Measurements from ENCODE around the gene TUBB1. TPM values are rescaled to one million over a fixed set of nuclear protein-coding genes. Genes with fewer than 3 reads are reported as not detected.

TUBB1 gene
- not detected for total RNA-seq

- peaks cover 6% of the 10 kb centered on the region for H3K36me3 Mint-ChIP-seq
- DNase-seq (ENCODE audit: low spot score) (no peak), ATAC-seq (no peak)
- no peak within 1 kb of the TSS for H3K4me3 Mint-ChIP-seq
- H3K4me1 Mint-ChIP-seq (ENCODE audit: low read depth in 2 of 2), result peaks cover 30 to 32% of the 10 kb centered on the region in 2 donors
- no peak within 1 kb of the TSS for H3K27ac Mint-ChIP-seq
- H3K9me3 Mint-ChIP-seq, result no peaks in the 10 kb centered on the region
- no peaks in the 10 kb centered on the region for H3K27me3 Mint-ChIP-seq
Observed at GRCh38 chr20:59019217-59019616, at the start of gene TUBB1. Gene TUBB1 (plus strand): TSS chr20:59019429. CDS start chr20:59019523, 94 bp downstream.

GRCh38 chr20:58969439-58969838 is 49.8 kb upstream of the TUBB1 start:
- no peak for DNase-seq (ENCODE audit: low spot score)
- Mint-ChIP-seq H3K9me3 (no peaks in the 10 kb centered on the region), H3K4me1 (ENCODE audit: low read depth in 2 of 2) (no peaks in the 10 kb centered on the region), H3K27me3 (peaks cover 13 to 18% of the 10 kb centered on the region in 2 donors), H3K36me3 (no peaks in the 10 kb centered on the region), H3K27ac (no peak overlapping the region), H3K4me3 (no peak overlapping the region)
- ATAC-seq, result no peak

GRCh38 chr20:58970146-58970545 is 49.1 kb upstream of the TUBB1 start:
- H3K4me3 Mint-ChIP-seq, result no peak overlapping the region
- no peak for DNase-seq (ENCODE audit: low spot score)

GRCh38 chr20:58971429-58971828 is 47.8 kb upstream of the TUBB1 start:
- ATAC-seq (no peak), DNase-seq (ENCODE audit: low spot score) (no peak)
- no peaks in the 10 kb centered on the region for H3K4me1 Mint-ChIP-seq (ENCODE audit: low read depth in 2 of 2)
- H3K4me3 Mint-ChIP-seq, result no peak overlapping the region
- H3K27me3 Mint-ChIP-seq, result peaks cover 11 to 13% of the 10 kb centered on the region in 2 donors
- H3K27ac Mint-ChIP-seq, result no peak overlapping the region
- no peaks in the 10 kb centered on the region for H3K9me3 Mint-ChIP-seq
- H3K36me3 Mint-ChIP-seq, result peaks cover 5% of the 10 kb centered on the region

More at GRCh38 chr20:58970146-58970545, 49.1 kb upstream of the TUBB1 start:
- Mint-ChIP-seq H3K36me3 (peaks cover 1% of the 10 kb centered on the region), H3K27ac (no peak overlapping the region), H3K9me3 (no peaks in the 10 kb centered on the region), H3K27me3 (peaks cover 11 to 13% of the 10 kb centered on the region in 2 donors), H3K4me1 (ENCODE audit: low read depth in 2 of 2) (no peaks in the 10 kb centered on the region)
- ATAC-seq, result no peak

- Mint-ChIP-seq H3K4me1 (ENCODE audit: low read depth in 2 of 2) (no peaks in the 10 kb centered on the region), H3K27me3 (peaks cover 11% of the 10 kb centered on the region in 2 donors), H3K36me3 (peaks cover 11% of the 10 kb centered on the region), H3K9me3 (peaks cover 3% of the 10 kb centered on the region), H3K27ac (no peak overlapping the region), H3K4me3 (no peak overlapping the region)
- ATAC-seq (no peak), DNase-seq (ENCODE audit: low spot score) (no peak)
Observed at GRCh38 chr20:58973179-58973578, 46.0 kb upstream of the TUBB1 start.

- H3K27ac Mint-ChIP-seq, result no peak overlapping the region
- ATAC-seq (no peak), DNase-seq (ENCODE audit: low spot score) (no peak)
- H3K4me1 Mint-ChIP-seq (ENCODE audit: low read depth in 2 of 2), result no peaks in the 10 kb centered on the region
- H3K36me3 Mint-ChIP-seq, result peaks cover 11% of the 10 kb centered on the region
- peaks cover 6 to 11% of the 10 kb centered on the region in 2 donors for H3K27me3 Mint-ChIP-seq
- H3K9me3 Mint-ChIP-seq, result peaks cover 3% of the 10 kb centered on the region
- H3K4me3 Mint-ChIP-seq, result no peak overlapping the region
Observed at GRCh38 chr20:58973866-58974265, 45.4 kb upstream of the TUBB1 start.

GRCh38 chr20:58975353-58975752 is 43.9 kb upstream of the TUBB1 start:
- peaks cover 3% of the 10 kb centered on the region for H3K9me3 Mint-ChIP-seq
- no peak for ATAC-seq
- no peaks in the 10 kb centered on the region for H3K4me1 Mint-ChIP-seq (ENCODE audit: low read depth in 2 of 2)
- no peak overlapping the region for H3K4me3 Mint-ChIP-seq
- H3K27me3 Mint-ChIP-seq, result peaks cover 0 to 2% of the 10 kb centered on the region in 2 donors
- no peak for DNase-seq (ENCODE audit: low spot score)
- peaks cover 11% of the 10 kb centered on the region for H3K36me3 Mint-ChIP-seq
- no peak overlapping the region for H3K27ac Mint-ChIP-seq

GRCh38 chr20:58976061-58976730 is 43.0 kb upstream of the TUBB1 start:
- no peak for DNase-seq (ENCODE audit: low spot score)
- no peak for ATAC-seq
- H3K27ac Mint-ChIP-seq, result no peak overlapping the region
- no peaks in the 10 kb centered on the region for H3K27me3 Mint-ChIP-seq
- H3K36me3 Mint-ChIP-seq, result peaks cover 11% of the 10 kb centered on the region
- no peaks in the 10 kb centered on the region for H3K4me1 Mint-ChIP-seq (ENCODE audit: low read depth in 2 of 2)
- no peak overlapping the region for H3K4me3 Mint-ChIP-seq
- H3K9me3 Mint-ChIP-seq, result peaks cover 3% of the 10 kb centered on the region

GRCh38 chr20:58978351-58979190 is 40.7 kb upstream of the TUBB1 start:
- no peak overlapping the region for H3K27ac Mint-ChIP-seq
- ATAC-seq, result no peak

GRCh38 chr20:58980711-58981627 is 38.3 kb upstream of the TUBB1 start, which contains the start of gene NELFCD:
Gene NELFCD (plus strand): TSS chr20:58981256. CDS start chr20:58981310, 54 bp downstream.
- ATAC-seq, result peak; percentile 90 to 95
- Mint-ChIP-seq H3K27me3 (no peaks in the 10 kb centered on the region), H3K9me3 (peaks cover 3% of the 10 kb centered on the region), H3K36me3 (peaks cover 6% of the 10 kb centered on the region), H3K27ac (peak within 1 kb of the TSS; percentile 65 to 83), H3K4me1 (ENCODE audit: low read depth in 2 of 2) (peaks cover 21 to 33% of the 10 kb centered on the region in 2 donors), H3K4me3 (peak within 1 kb of the TSS; percentile 88)
- DNase-seq (ENCODE audit: low spot score), result peak; percentile 92

More at GRCh38 chr20:58978351-58979190, 40.7 kb upstream of the TUBB1 start:
- Mint-ChIP-seq H3K4me3 (no peak overlapping the region), H3K4me1 (ENCODE audit: low read depth in 2 of 2) (peaks cover 8 to 11% of the 10 kb centered on the region in 2 donors), H3K9me3 (peaks cover 3% of the 10 kb centered on the region), H3K27me3 (no peaks in the 10 kb centered on the region), H3K36me3 (peaks cover 11% of the 10 kb centered on the region)
- no peak for DNase-seq (ENCODE audit: low spot score)

- peaks cover 21 to 38% of the 10 kb centered on the region in 2 donors for H3K4me1 Mint-ChIP-seq (ENCODE audit: low read depth in 2 of 2)
- H3K27ac Mint-ChIP-seq, result peak overlapping the region; percentile 63 to 83
- peaks cover under 1% of the 10 kb centered on the region for H3K9me3 Mint-ChIP-seq
- no peaks in the 10 kb centered on the region for H3K27me3 Mint-ChIP-seq
- ATAC-seq, result no peak
- no peak for DNase-seq (ENCODE audit: low spot score)
- H3K36me3 Mint-ChIP-seq, result peaks cover 6% of the 10 kb centered on the region
- peak overlapping the region; percentile 88 for H3K4me3 Mint-ChIP-seq
Observed at GRCh38 chr20:58981628-58982364, 37.4 kb upstream of the TUBB1 start.

- ATAC-seq (peak in 1 of 2 donors; percentile 61), DNase-seq (ENCODE audit: low spot score) (no peak)
- Mint-ChIP-seq H3K27me3 (no peaks in the 10 kb centered on the region), H3K36me3 (peaks cover 10% of the 10 kb centered on the region), H3K9me3 (no peaks in the 10 kb centered on the region), H3K4me3 (peak overlapping the region; percentile 88), H3K27ac (peak overlapping the region; percentile 63 to 83), H3K4me1 (ENCODE audit: low read depth in 2 of 2) (peaks cover 25 to 43% of the 10 kb centered on the region in 2 donors)
Observed at GRCh38 chr20:58982406-58983114, 36.7 kb upstream of the TUBB1 start.
